HepG2 (cell line): Measurements from ENCODE around the gene GMCL2. TPM values are rescaled to one million over a fixed set of nuclear protein-coding genes. Genes with fewer than 3 reads are reported as not detected.

Source experiments
- ATAD3A ChIP-seq: sonication (generic); formaldehyde crosslinking; IDR thresholded peaks from 2 replicates; pipeline ENCODE4 v1.4.0; 2020; ENCODE audit warnings: missing genetic modification reagents
- CAMTA2 ChIP-seq: sonication (generic); formaldehyde crosslinking; IDR thresholded peaks from 2 replicates; pipeline ENCODE4 v1.4.0; 2020; ENCODE audit warnings: mild to moderate bottlenecking, missing genetic modification reagents, borderline replicate concordance
- MAFF ChIP-seq: IDR thresholded peaks from 2 replicates; pipeline ENCODE4 v1.6.1; 2011; ENCODE audit warnings: low read depth, low read length, improper control_type of control experiment
- NRL ChIP-seq: sonication (generic); formaldehyde crosslinking; IDR thresholded peaks from 2 replicates; pipeline ENCODE4 v1.5.0; 2020; ENCODE audit warnings: missing genetic modification reagents, mild to moderate bottlenecking, moderate library complexity, borderline replicate concordance
- POLR2G ChIP-seq: fragments of 200-400 bp; formaldehyde crosslinking; IDR thresholded peaks from 2 replicates; pipeline ENCODE4 v1.6.1; 2018; ENCODE audit warnings: mild to moderate bottlenecking, low read depth, low read length, moderate library complexity
- SMYD3 ChIP-seq: sonication (generic); formaldehyde crosslinking; IDR thresholded peaks from 2 replicates; pipeline ENCODE4 v1.8.1; 2023; ENCODE audit warnings: mild to moderate bottlenecking, missing genetic modification reagents
- ZNF205 ChIP-seq: IDR thresholded peaks from 2 replicates; pipeline ENCODE4 v1.6.1; 2018; ENCODE audit warnings: missing biosample characterization, missing genetic modification reagents
- polyA plus RNA-seq, 8 experiments: library from polyadenylated mRNA; depleted of rRNA in 3 of 8; stranded (reverse) in 7 of 8; unstranded in 1 of 8; fragments of >200 nt; fragmentation: Illumina TruSeq in 4 of 8; extraction: Trizol in 4 of 8; gene quantifications; 2 replicates each; pipeline versions ENCODE4 v1.2.1 to v1.2.3, GENCODE V29; 2011 to 2016; ENCODE audit warnings: low read depth in 4 of 8, missing spikeins in 1 of 8, mixed read lengths in 1 of 8; ENCODE audit not compliant: insufficient read depth in 1 of 8
- total RNA-seq, 5 experiments: library from RNA; depleted of rRNA; stranded (reverse); fragments of >200 nt; fragmentation: Illumina TruSeq; extraction: Trizol; gene quantifications; 2 replicates each; pipeline ENCODE4 v1.2.3, GENCODE V29; 2016; ENCODE audit warnings: low read depth in 1 of 5
- TF ChIP-seq, protein P1 (sequence below): sonication (generic); formaldehyde crosslinking; IDR thresholded peaks from 2 replicates; pipeline ENCODE4 v1.4.0; 2020; ENCODE audit warnings: mild to moderate bottlenecking, low read depth, missing genetic modification reagents
- TF ChIP-seq, protein P2 (sequence below): sonication (generic); formaldehyde crosslinking; IDR thresholded peaks from 2 replicates; pipeline ENCODE4 v1.8.0; 2023; ENCODE audit warnings: mild to moderate bottlenecking, missing genetic modification reagents
- TF ChIP-seq, protein P3 (sequence below): sonication (generic); formaldehyde crosslinking; IDR thresholded peaks from 2 replicates; pipeline ENCODE4 v1.4.0; 2020; ENCODE audit warnings: mild to moderate bottlenecking, missing genetic modification reagents
- TF ChIP-seq, protein P4 (sequence below): sonication (generic); formaldehyde crosslinking; IDR thresholded peaks from 2 replicates; pipeline ENCODE4 v1.5.0; 2020; ENCODE audit warnings: missing genetic modification reagents
- TF ChIP-seq, protein P5 (sequence below): sonication (generic); formaldehyde crosslinking; IDR thresholded peaks from 2 replicates; pipeline ENCODE4 v1.4.0; 2020; ENCODE audit warnings: missing genetic modification reagents, borderline replicate concordance

GMCL2 gene
- total and polyA plus RNA-seq, 2 of the 13 experiments (the other 11 are each of a cell fraction or from before 2014, with no cell fraction given): 0.03 TPM; not detected in 1

DNA sequence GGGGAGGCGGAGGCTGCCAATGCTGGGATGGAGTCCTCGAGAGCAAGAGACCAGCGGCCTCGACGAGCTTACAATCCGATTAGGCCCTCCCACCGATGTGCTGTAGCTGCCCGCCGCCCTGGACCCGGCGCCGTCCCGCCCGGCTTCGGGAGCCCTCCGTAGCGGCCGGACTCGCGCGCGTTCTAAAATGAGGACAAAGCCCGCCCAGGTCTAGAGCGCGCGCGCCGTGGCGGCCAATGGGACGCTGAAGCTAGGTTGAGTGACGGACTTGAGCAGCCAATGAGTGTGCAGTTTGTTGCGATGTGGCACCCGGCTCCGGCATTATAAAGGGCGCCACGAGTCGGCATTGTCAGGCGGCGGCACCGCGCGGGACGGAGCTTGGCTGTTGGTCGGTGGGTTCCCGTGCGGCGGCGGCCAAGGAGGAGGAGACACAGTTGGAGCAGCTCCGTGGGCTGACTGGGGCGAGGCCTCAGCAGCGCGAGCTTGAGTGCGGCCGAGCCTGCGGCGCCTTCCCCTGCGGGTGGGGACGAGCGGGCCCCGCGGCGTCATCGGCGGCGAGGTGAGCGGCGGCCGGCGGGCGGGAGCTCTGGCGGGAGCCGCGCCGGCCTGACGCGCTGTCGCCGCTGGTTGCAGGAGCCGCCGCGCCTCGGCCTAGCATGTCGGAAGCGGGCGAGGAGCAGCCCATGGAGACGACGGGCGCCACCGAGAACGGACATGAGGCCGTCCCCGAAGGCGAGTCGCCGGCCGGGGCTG is 17.2 kb upstream of the GMCL2 start, which contains the start of gene HNRNPAB (continued):
- TF ChIP-seq, protein P1, sequence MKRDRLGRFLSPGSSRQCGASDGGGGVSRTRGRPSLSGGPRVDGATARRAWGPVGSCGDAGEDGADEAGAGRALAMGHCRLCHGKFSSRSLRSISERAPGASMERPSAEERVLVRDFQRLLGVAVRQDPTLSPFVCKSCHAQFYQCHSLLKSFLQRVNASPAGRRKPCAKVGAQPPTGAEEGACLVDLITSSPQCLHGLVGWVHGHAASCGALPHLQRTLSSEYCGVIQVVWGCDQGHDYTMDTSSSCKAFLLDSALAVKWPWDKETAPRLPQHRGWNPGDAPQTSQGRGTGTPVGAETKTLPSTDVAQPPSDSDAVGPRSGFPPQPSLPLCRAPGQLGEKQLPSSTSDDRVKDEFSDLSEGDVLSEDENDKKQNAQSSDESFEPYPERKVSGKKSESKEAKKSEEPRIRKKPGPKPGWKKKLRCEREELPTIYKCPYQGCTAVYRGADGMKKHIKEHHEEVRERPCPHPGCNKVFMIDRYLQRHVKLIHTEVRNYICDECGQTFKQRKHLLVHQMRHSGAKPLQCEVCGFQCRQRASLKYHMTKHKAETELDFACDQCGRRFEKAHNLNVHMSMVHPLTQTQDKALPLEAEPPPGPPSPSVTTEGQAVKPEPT (CRISPR knock-in tag): peak; percentile 66; the same call in 1 of the 2 replicates
- TF ChIP-seq, protein P2, sequence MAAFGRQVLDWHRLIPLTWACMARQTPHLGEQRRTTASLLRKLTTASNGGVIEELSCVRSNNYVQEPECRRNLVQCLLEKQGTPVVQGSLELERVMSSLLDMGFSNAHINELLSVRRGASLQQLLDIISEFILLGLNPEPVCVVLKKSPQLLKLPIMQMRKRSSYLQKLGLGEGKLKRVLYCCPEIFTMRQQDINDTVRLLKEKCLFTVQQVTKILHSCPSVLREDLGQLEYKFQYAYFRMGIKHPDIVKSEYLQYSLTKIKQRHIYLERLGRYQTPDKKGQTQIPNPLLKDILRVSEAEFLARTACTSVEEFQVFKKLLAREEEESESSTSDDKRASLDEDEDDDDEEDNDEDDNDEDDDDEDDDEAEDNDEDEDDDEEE (CRISPR knock-in tag): 0 out of 2 replicates have a peak, but pooled peaks have one; percentile 15
- no peak; the same call in 1 of the 2 replicates for TF ChIP-seq ATAD3A
- TF ChIP-seq, protein P3, sequence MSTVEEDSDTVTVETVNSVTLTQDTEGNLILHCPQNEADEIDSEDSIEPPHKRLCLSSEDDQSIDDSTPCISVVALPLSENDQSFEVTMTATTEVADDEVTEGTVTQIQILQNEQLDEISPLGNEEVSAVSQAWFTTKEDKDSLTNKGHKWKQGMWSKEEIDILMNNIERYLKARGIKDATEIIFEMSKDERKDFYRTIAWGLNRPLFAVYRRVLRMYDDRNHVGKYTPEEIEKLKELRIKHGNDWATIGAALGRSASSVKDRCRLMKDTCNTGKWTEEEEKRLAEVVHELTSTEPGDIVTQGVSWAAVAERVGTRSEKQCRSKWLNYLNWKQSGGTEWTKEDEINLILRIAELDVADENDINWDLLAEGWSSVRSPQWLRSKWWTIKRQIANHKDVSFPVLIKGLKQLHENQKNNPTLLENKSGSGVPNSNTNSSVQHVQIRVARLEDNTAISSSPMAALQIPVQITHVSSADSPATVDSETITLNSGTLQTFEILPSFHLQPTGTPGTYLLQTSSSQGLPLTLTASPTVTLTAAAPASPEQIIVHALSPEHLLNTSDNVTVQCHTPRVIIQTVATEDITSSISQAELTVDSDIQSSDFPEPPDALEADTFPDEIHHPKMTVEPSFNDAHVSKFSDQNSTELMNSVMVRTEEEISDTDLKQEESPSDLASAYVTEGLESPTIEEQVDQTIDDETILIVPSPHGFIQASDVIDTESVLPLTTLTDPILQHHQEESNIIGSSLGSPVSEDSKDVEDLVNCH (CRISPR knock-in tag): 0 out of 2 replicates have a peak, but pooled peaks have one; percentile 34
- TF ChIP-seq POLR2G: peak; percentile 100
- peak; percentile 43; the same call in 1 of the 2 replicates for TF ChIP-seq ZNF205 (CRISPR knock-in tag)
- TF ChIP-seq NRL (CRISPR knock-in tag): peak; percentile 52; the same call in 1 of the 2 replicates
- TF ChIP-seq SMYD3 (CRISPR knock-in tag): peak; percentile 86
- TF ChIP-seq MAFF: no peak
- TF ChIP-seq, protein P4, sequence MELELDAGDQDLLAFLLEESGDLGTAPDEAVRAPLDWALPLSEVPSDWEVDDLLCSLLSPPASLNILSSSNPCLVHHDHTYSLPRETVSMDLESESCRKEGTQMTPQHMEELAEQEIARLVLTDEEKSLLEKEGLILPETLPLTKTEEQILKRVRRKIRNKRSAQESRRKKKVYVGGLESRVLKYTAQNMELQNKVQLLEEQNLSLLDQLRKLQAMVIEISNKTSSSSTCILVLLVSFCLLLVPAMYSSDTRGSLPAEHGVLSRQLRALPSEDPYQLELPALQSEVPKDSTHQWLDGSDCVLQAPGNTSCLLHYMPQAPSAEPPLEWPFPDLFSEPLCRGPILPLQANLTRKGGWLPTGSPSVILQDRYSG: peak; percentile 62; the same call in 1 of the 2 replicates
- TF ChIP-seq CAMTA2 (CRISPR knock-in tag): 0 out of 2 replicates have a peak, but pooled peaks have one; percentile 58
- TF ChIP-seq, protein P5, sequence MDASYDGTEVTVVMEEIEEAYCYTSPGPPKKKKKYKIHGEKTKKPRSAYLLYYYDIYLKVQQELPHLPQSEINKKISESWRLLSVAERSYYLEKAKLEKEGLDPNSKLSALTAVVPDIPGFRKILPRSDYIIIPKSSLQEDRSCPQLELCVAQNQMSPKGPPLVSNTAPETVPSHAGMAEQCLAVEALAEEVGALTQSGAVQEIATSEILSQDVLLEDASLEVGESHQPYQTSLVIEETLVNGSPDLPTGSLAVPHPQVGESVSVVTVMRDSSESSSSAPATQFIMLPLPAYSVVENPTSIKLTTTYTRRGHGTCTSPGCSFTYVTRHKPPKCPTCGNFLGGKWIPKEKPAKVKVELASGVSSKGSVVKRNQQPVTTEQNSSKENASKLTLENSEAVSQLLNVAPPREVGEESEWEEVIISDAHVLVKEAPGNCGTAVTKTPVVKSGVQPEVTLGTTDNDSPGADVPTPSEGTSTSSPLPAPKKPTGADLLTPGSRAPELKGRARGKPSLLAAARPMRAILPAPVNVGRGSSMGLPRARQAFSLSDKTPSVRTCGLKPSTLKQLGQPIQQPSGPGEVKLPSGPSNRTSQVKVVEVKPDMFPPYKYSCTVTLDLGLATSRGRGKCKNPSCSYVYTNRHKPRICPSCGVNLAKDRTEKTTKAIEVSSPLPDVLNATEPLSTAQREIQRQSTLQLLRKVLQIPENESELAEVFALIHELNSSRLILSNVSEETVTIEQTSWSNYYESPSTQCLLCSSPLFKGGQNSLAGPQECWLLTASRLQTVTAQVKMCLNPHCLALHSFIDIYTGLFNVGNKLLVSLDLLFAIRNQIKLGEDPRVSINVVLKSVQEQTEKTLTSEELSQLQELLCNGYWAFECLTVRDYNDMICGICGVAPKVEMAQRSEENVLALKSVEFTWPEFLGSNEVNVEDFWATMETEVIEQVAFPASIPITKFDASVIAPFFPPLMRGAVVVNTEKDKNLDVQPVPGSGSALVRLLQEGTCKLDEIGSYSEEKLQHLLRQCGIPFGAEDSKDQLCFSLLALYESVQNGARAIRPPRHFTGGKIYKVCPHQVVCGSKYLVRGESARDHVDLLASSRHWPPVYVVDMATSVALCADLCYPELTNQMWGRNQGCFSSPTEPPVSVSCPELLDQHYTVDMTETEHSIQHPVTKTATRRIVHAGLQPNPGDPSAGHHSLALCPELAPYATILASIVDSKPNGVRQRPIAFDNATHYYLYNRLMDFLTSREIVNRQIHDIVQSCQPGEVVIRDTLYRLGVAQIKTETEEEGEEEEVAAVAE (CRISPR knock-in tag): peak; percentile 100
